HG03066 (cell line): ENCODE data around the gene PTPRO.
A peak's percentile ranks its signal among the peaks of the same experiment; 100 is the strongest.

ENCODE experiments used
- ATAC-seq: cut with Tn5 transposase; IDR thresholded peaks from one replicate; pipeline ENCODE4 v1.9.1; 2021; ENCODE audit warnings: low read depth; ENCODE audit not compliant: unreplicated experiment

PTPRO gene

GRCh38 chr12:15520083-15520482 lies 197.8 kb downstream of the PTPRO start:
- ATAC-seq: no peak

DNA sequence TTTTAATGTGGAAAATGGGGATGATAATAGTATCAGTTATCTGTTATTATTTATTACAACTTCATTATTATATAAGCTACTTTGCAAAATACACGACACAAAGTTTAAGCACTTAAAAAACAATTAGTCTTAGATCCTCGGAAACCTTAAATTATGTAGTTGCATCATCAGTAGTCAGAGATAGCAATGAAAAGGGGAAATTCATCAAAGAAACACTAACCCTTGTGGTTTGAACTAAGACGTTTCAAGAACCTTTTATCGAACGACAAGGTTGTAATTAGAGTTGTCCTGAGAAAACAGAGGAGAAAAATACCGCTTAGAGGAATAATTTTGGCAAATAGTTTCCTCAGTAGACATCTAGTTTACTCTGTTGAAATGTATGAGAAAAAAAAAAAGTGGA lies 198.5 kb downstream of the PTPRO start:
- ATAC-seq: no peak

GRCh38 chr12:15522574-15523187 lies 200.4 kb downstream of the PTPRO start:
- no peak for ATAC-seq

DNA sequence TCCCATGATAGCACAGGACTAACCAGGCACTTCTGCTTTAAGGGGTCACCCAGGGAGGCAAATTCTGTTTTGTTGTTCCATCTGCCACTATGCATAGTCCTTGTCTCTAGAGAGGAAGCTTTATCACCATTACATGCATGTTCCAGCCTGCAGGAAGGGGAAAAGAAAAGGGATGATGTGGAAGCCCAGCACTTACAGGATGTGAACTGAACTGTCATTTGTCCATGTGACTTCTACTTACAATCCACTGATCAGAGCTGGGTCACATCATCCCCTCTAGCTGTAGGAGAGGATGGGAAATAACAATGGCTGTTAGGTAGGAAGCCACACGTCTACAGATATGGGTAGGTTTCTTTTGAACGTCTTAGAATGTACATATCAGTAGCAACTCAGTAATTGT lies 203.1 kb downstream of the PTPRO start:
- ATAC-seq: no peak

DNA sequence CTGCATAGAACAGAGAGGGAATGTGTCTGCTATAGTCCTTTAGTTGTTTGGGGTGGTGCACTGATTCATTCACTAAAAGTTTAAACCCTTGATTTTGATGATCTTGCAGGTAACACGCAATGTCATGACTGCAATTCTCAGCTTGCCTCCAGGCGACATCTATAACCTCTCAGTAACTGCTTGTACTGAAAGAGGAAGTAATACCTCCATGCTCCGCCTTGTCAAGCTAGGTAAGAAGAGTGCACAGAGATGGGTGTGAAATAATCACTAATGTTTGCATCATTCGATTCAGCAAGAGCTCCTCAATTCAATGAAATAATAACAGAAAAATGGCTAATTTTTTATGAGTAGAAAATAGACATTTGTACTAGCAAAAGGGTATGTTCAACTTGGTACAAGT lies 203.7 kb downstream of the PTPRO start:
- ATAC-seq: peak; percentile 100

- no peak for ATAC-seq
Measured at GRCh38 chr12:15527201-15528080, 205.1 kb downstream of the PTPRO start.

DNA sequence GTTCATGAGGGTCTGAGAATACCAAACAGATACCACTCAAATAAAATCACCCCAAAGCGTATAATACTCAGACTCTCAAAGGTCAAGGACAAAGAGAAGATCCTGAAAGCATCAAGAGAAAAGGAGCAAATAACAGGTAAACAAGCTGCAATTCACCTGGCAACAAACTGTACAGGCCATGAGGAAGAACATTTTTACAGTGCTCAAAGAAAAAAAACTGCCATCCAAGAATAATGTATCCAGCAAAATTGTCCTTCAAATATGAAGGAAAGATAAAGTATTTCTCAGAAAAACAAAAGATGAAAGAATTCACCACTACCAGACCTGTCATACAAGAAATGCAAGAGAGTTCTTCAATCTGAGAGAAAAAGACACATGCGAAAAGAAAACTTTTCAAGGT lies 206.4 kb downstream of the PTPRO start:
- ATAC-seq: no peak

GRCh38 chr12:15530361-15530760 lies 208.1 kb downstream of the PTPRO start:
- ATAC-seq: no peak

- peak; percentile 60 for ATAC-seq
Measured at GRCh38 chr12:15532364-15532977, 210.2 kb downstream of the PTPRO start.

GRCh38 chr12:15534322-15534721 lies 212.0 kb downstream of the PTPRO start:
- peak; percentile 65 for ATAC-seq

- no peak for ATAC-seq
Measured at GRCh38 chr12:15534874-15535273, 212.6 kb downstream of the PTPRO start.

GRCh38 chr12:15535352-15535781 lies 213.1 kb downstream of the PTPRO start:
- no peak for ATAC-seq

- ATAC-seq: no peak
Measured at GRCh38 chr12:15536446-15536845, 214.1 kb downstream of the PTPRO start.

GRCh38 chr12:15538881-15539280 lies 216.6 kb downstream of the PTPRO start:
- no peak for ATAC-seq

GRCh38 chr12:15540005-15540404 lies 217.7 kb downstream of the PTPRO start:
- no peak for ATAC-seq

- no peak for ATAC-seq
Measured at GRCh38 chr12:15540469-15540872, 218.2 kb downstream of the PTPRO start.

- no peak for ATAC-seq
Measured at GRCh38 chr12:15541996-15542631, 219.8 kb downstream of the PTPRO start.

GRCh38 chr12:15543347-15543746 lies 221.0 kb downstream of the PTPRO start:
- no peak for ATAC-seq

DNA sequence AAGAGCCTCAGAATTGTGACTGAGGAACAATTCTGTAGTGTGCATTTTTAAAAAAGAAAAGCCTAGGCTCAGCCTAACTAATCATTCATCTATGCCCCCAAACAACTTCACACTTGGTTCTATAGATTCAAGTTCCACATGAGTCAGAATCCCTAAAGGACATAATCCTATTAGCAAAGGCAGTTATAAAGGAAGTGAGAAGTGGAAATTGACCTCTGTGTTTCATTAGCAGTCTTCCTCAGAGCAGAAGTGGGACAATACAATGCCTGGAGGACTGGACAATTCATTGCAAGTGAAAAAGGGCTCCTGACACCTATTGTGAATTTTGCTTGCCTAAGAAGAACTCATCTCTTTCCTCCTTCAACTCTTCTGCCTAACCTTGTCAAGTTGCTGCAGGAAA lies 222.3 kb downstream of the PTPRO start:
- ATAC-seq: no peak

GRCh38 chr12:15545334-15545733 lies 223.0 kb downstream of the PTPRO start:
- ATAC-seq: no peak

DNA sequence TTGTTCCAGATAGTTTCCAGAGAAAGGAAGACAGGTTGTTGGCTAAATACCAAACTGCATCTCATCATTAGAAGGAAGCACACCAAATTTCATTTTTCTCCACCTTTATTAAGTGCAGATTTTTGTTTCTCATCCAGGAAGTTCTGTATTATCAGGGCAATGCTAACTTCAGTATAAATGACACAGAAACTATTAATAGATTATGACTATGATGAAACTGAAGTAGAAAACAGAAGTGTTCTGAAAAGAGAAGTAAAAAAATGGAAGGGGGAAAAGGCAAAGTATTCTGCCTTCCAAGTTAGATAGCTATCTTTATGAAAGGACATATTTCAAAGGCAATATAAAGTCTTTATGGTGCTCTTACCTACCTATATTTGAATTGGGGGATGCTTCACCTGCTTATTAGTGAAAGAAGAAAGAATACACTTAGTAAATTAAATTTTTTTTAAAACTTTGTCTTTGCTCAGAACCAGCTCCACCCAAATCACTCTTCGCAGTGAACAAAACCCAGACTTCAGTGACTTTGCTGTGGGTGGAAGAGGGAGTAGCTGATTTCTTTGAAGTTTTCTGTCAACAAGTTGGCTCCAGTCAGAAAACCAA lies 223.9 kb downstream of the PTPRO start:
- peak; percentile 90 for ATAC-seq
